ENCODE results near the gene CDSN.
"Not testable (repeated sequence)": the region's sequence is repeated elsewhere in the genome, so short reads cannot be mapped to it uniquely, and the experiment has no call there.

GRCh38 chr6:31164475-31165063, 44.3 kb upstream of the CDSN start:
- TF ChIP-seq POLR2A (IDR thresholded peaks at IDR 0.05; ENCODE audit: low read depth); CTCF (IDR thresholded peaks at IDR 0.05); POLR2AphosphoS5 (IDR thresholded peaks at IDR 0.05); EP300 (IDR thresholded peaks at IDR 0.05): not testable (repeated sequence)

Data from esophagus muscularis mucosa (tissue), 4 donors.